GM12878 (cell line): ENCODE results near the gene RARS2. TPM values are rescaled to one million over a fixed set of nuclear protein-coding genes. Genes with fewer than 3 reads are reported as not detected.

Experiments used
- ATAC-seq: fragments of 200-7000 bp; cut with Tn5 transposase; 3 replicates; pipeline ENCODE4 v1.9.1; 2020; ENCODE audit warnings: mild to moderate bottlenecking, moderate library complexity
- BruUV-seq: library from RNA; stranded (reverse); fragments of 400-500 nt; replicated peaks from 2 replicates; lab custom pipeline; 2021; lab: Mats Ljungman, UMichigan
- CTCF ChIA-PET: fragments of 300-600 bp; sonication (Branson Sonifier 250); formaldehyde crosslinking; extraction: SDS; loops from one replicate; lab custom pipeline; 2021; ENCODE audit warnings: inconsistent platforms; lab: Yijun Ruan, JAX
- POLR2A ChIA-PET: fragments of 350-600 bp; formaldehyde crosslinking; extraction: SDS; loops from one replicate; lab custom pipeline; 2021; ENCODE audit warnings: inconsistent platforms; lab: Charles Lee
- RAD21 ChIA-PET: fragments of 300-600 bp; sonication (Branson Sonifier 250); formaldehyde crosslinking; loops from one replicate; lab custom pipeline; 2023; ENCODE audit warnings: antibody characterized with exemption; ENCODE audit not compliant: unreplicated experiment; lab: Charles Lee
- SMC1A ChIA-PET: fragments of 300-600 bp; sonication (Branson Sonifier 250); formaldehyde crosslinking; loops from one replicate; lab custom pipeline; 2023; ENCODE audit not compliant: unreplicated experiment, uncharacterized antibody; lab: Charles Lee
- DNase-seq: peaks from one replicate; pipeline ENCODE4 v3.0.0-alpha.2; 2011; ENCODE audit warnings: low read depth, low spot score
- FAIRE-seq: peaks from 3 replicates; lab custom pipeline; 2011; peaks lifted over from hg19 to GRCh38; lab: Jason Lieb, UNC
- H2AFZ ChIP-seq: 2 replicates; pipeline ENCODE4 v1.6.0; 2011; ENCODE audit warnings: low read depth, low read length, control low read depth; ENCODE audit not compliant: control insufficient read depth
- H3K27ac ChIP-seq: 2 replicates; pipeline ENCODE4 v1.5.1; 2011; ENCODE audit warnings: control low read depth; ENCODE audit not compliant: control insufficient read depth, insufficient read depth
- H3K27me3 ChIP-seq, 2 experiments: replicated peaks in 1 of 2; 2 replicates each; pipeline versions ENCODE4 v1.6.0 to v1.6.1; 2011; ENCODE audit warnings: low read length in 1 of 2; ENCODE audit not compliant: control insufficient read depth in 2 of 2, insufficient read depth in 2 of 2
- H3K36me3 ChIP-seq, 2 experiments: 2 replicates each; pipeline ENCODE4 v1.5.1; 2011; ENCODE audit warnings: low read length in 1 of 2; ENCODE audit not compliant: control insufficient read depth in 2 of 2, insufficient read depth in 2 of 2
- H3K4me1 ChIP-seq: 2 replicates; pipeline ENCODE4 v1.6.1; 2011; ENCODE audit warnings: mild to moderate bottlenecking, low read length, moderate library complexity, mixed read lengths; ENCODE audit not compliant: control insufficient read depth, insufficient read depth
- H3K4me2 ChIP-seq: 2 replicates; pipeline ENCODE4 v1.6.0; 2011; ENCODE audit warnings: control low read depth; ENCODE audit not compliant: control insufficient read depth, insufficient read depth
- H3K4me3 ChIP-seq: fragments of 200-600 bp; sonication (generic); 2 replicates; pipeline ENCODE4 v1.5.1; 2016
- H3K79me2 ChIP-seq: 2 replicates; pipeline ENCODE4 v1.6.0; 2011; ENCODE audit warnings: low read length; ENCODE audit not compliant: control insufficient read depth, insufficient read depth
- H3K9ac ChIP-seq: 2 replicates; pipeline ENCODE4 v1.8.0; 2011; ENCODE audit warnings: low read length, control low read depth, mixed read lengths; ENCODE audit not compliant: control insufficient read depth, insufficient read depth
- H3K9me3 ChIP-seq: replicated peaks from 3 replicates; pipeline ENCODE4 v1.5.1; 2011; ENCODE audit warnings: mild to moderate bottlenecking, low read length; ENCODE audit not compliant: control insufficient read depth, insufficient read depth
- H4K20me1 ChIP-seq: 2 replicates; pipeline ENCODE4 v1.6.0; 2011; ENCODE audit not compliant: control insufficient read depth, insufficient read depth
- ASH2L ChIP-seq: fragments of 300-600, 200-600 bp; sonication (generic); IDR thresholded peaks from 2 replicates; pipeline ENCODE4 v1.6.1; 2017; ENCODE audit warnings: low read depth, mild to moderate bottlenecking, borderline replicate concordance
- GABPA ChIP-seq: IDR thresholded peaks from 2 replicates; pipeline ENCODE4 v1.6.1; 2014; ENCODE audit warnings: antibody characterized with exemption, low read depth, mild to moderate bottlenecking, inconsistent platforms
- IKZF2 ChIP-seq, 2 experiments: fragments of 450-650 bp; IDR thresholded peaks; 2 replicates each; pipeline ENCODE4 v1.6.1; 2017; ENCODE audit warnings: mild to moderate bottlenecking in 2 of 2, moderate library complexity in 2 of 2
- IRF4 ChIP-seq: IDR thresholded peaks from 2 replicates; pipeline ENCODE4 v1.6.1; 2011; ENCODE audit warnings: low read depth, low read length
- PAX5 ChIP-seq: IDR thresholded peaks from 2 replicates; pipeline ENCODE4 v1.6.1; 2011; ENCODE audit warnings: low read depth, low read length, borderline replicate concordance
- SMAD1 ChIP-seq: fragments of 450-650 bp; IDR thresholded peaks from 2 replicates; pipeline ENCODE4 v1.6.1; 2018; ENCODE audit warnings: mild to moderate bottlenecking, low read depth; ENCODE audit not compliant: partially characterized antibody
- SUPT20H ChIP-seq: IDR thresholded peaks from 2 replicates; pipeline ENCODE4 v1.6.1; 2011; ENCODE audit warnings: low read depth, mild to moderate bottlenecking, low read length, moderate library complexity, borderline replicate concordance; ENCODE audit not compliant: control insufficient read depth
- WGBS: methylation state at CpG from one replicate; pipeline ENCODE4 v1.1.6; 2016; ENCODE audit warnings: low lambda C conversion rate; ENCODE audit not compliant: insufficient replicate concordance, insufficient coverage; ENCODE audit errors: missing lambda C conversion rate; 5-methylcytosine and 5-hydroxymethylcytosine counted together
- in situ Hi-C: fragments of 300-500 bp; cut with MboI; formaldehyde crosslinking; loops from 9 replicates; pipeline ENCODE4 v1.14.3; 2018; ENCODE audit warnings: mixed read lengths
- intact Hi-C: fragments of 100-400 bp; cut with micrococcal nuclease; formaldehyde crosslinking; loops from one replicate; pipeline ENCODE4 v1.14.2; 2022; ENCODE audit not compliant: unreplicated experiment
- polyA plus RNA-seq, 11 experiments: library from polyadenylated mRNA; depleted of rRNA in 4 of 11; unstranded in 6 of 11; stranded (reverse) in 5 of 11; fragments of >200 nt; fragmentation: Nextera tagmentation in 4 of 11; fragmentation: Illumina TruSeq in 1 of 11; extraction: Ambion mirVana in 4 of 11; extraction: Trizol in 1 of 11; gene quantifications; 1 replicate in 1 of 11; 2 replicates in 10 of 11; pipeline versions ENCODE4 v1.2.1 to v1.2.3, GENCODE V29; 2011 to 2016; ENCODE audit warnings: inconsistent platforms in 2 of 11, missing spikeins in 2 of 11, low read depth in 1 of 11
- total RNA-seq, 4 experiments: library from RNA; depleted of rRNA in 3 of 4; stranded (reverse); fragments of >200 nt in 3 of 4; fragmentation: Illumina TruSeq in 1 of 4; extraction: Trizol in 1 of 4; gene quantifications; 2 replicates each; pipeline versions ENCODE4 v1.2.1 to v1.2.3, GENCODE V29; 2013 to 2021
- TF ChIP-seq, protein P1 (sequence below): fragments of 450-650 bp; formaldehyde crosslinking; IDR thresholded peaks from 2 replicates; pipeline ENCODE4 v1.4.0; 2020; ENCODE audit warnings: mild to moderate bottlenecking, moderate library complexity

RARS2 gene
- total and polyA plus RNA-seq, 10 of the 15 experiments (the other 5 are each of a cell fraction or from before 2014, with no cell fraction given), result 18.3 to 54.2 (median 36.8) TPM

GRCh38 chr6:87538510-87539260, 51.1 kb downstream of the RARS2 start:
- Histone ChIP-seq H3K79me2 (no peaks in the 10 kb centered on the region), H3K9me3 (peaks cover 7% of the 10 kb centered on the region; the same call in 1 of the 3 replicates), H2AFZ (no peak overlapping the region), H4K20me1 (no peaks in the 10 kb centered on the region), H3K9ac (no peak overlapping the region)
- WGBS, result 95% methylated on average over 1 of the region's 1 CpG
- CTCF ChIA-PET, result no interaction called here
- in situ Hi-C loops, result no loop called here
- ATAC-seq (no peak), DNase-seq (no peak)
- TF ChIP-seq GABPA (no peak), SUPT20H (no peak)
- TF ChIP-seq, all 136 proteins: peak for 0
- ChIA-PET SMC1A (interaction anchor here (1.0 kb wide), 1 partner anchor 20 kb away, joined by 3 read pairs; no protein-coding TSS in a partner anchor), RAD21 (no interaction called here), POLR2A (no interaction called here)
- Histone ChIP-seq H3K4me3 (no peak overlapping the region), H3K4me1 (no peaks in the 10 kb centered on the region), H3K27ac (no peak overlapping the region), H3K27me3 (no peaks in the 10 kb centered on the region), H3K36me3 (peaks cover 6 to 11% of the 10 kb centered on the region in 2 experiments), H3K4me2 (no peak overlapping the region)
- FAIRE-seq, result no peak
- BruUV-seq, result no TSS peak
- intact Hi-C loops, result no loop called here

- POLR2A ChIA-PET, result interaction anchor here (0.5 kb wide), 1 partner anchor 12 kb away, joined by 7 read pairs; no protein-coding TSS in a partner anchor
- WGBS, result 100% methylated on average over 2 of the region's 2 CpGs
- TF ChIP-seq PAX5 (no peak), IRF4 (no peak), ASH2L (no peak), IKZF2 (IDR thresholded peaks at IDR 0.05) (no peak), SMAD1 (no peak)
- TF ChIP-seq, protein P1, sequence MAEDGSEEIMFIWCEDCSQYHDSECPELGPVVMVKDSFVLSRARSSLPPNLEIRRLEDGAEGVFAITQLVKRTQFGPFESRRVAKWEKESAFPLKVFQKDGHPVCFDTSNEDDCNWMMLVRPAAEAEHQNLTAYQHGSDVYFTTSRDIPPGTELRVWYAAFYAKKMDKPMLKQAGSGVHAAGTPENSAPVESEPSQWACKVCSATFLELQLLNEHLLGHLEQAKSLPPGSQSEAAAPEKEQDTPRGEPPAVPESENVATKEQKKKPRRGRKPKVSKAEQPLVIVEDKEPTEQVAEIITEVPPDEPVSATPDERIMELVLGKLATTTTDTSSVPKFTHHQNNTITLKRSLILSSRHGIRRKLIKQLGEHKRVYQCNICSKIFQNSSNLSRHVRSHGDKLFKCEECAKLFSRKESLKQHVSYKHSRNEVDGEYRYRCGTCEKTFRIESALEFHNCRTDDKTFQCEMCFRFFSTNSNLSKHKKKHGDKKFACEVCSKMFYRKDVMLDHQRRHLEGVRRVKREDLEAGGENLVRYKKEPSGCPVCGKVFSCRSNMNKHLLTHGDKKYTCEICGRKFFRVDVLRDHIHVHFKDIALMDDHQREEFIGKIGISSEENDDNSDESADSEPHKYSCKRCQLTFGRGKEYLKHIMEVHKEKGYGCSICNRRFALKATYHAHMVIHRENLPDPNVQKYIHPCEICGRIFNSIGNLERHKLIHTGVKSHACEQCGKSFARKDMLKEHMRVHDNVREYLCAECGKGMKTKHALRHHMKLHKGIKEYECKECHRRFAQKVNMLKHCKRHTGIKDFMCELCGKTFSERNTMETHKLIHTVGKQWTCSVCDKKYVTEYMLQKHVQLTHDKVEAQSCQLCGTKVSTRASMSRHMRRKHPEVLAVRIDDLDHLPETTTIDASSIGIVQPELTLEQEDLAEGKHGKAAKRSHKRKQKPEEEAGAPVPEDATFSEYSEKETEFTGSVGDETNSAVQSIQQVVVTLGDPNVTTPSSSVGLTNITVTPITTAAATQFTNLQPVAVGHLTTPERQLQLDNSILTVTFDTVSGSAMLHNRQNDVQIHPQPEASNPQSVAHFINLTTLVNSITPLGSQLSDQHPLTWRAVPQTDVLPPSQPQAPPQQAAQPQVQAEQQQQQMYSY, result no peak
These were observed 55.3 kb downstream of the RARS2 start for GRCh38 chr6:87534377-87535047.

More at GRCh38 chr6:87534377-87535047, 55.3 kb downstream of the RARS2 start:
- Histone ChIP-seq H3K36me3 (peaks cover 2 to 5% of the 10 kb centered on the region in 2 experiments), H3K4me3 (no peak overlapping the region), H3K9ac (no peak overlapping the region), H3K4me1 (no peaks in the 10 kb centered on the region), H2AFZ (no peak overlapping the region), H3K79me2 (no peaks in the 10 kb centered on the region), H3K9me3 (peaks cover 3% of the 10 kb centered on the region; the same call in 1 of the 3 replicates), H4K20me1 (no peaks in the 10 kb centered on the region), H3K27ac (no peak overlapping the region), H3K27me3 (no peaks in the 10 kb centered on the region), H3K4me2 (no peak overlapping the region)
- intact Hi-C loops, result no loop called here
- no TSS peak for BruUV-seq
- no peak for DNase-seq
- ChIA-PET RAD21 (interaction anchor here (0.6 kb wide), 1 partner anchor 124 kb away, joined by 3 read pairs; no protein-coding TSS in a partner anchor), SMC1A (interaction anchor here (0.5 to 1.8 kb wide), 4 partner anchors 12 to 29 kb away, joined by 3 to 4 read pairs (median 4); no protein-coding TSS in a partner anchor), CTCF (interaction anchor here (0.7 to 1.5 kb wide), 2 partner anchors 29 to 1202 kb away, joined by 3 to 4 read pairs; no protein-coding TSS in a partner anchor)
- FAIRE-seq, result no peak
- ATAC-seq, result no peak
- in situ Hi-C loops, result no loop called here
